GM08714 (cell line): ENCODE data around the gene TAB2.
"Not testable (repeated sequence)": the region's sequence is repeated elsewhere in the genome, so short reads cannot be mapped to it uniquely, and the experiment has no call there.

Experiments used
- H3K4me3 ChIP-seq: fragments of 200-500 bp; sonication (Bioruptor generic); 2 replicates; pipeline ENCODE4 v1.5.1; 2014; ENCODE audit warnings: mild to moderate bottlenecking, low read length, inconsistent platforms
- ZNF274 ChIP-seq: IDR thresholded peaks from 2 replicates; pipeline ENCODE4 v1.6.1; 2012; ENCODE audit warnings: mild to moderate bottlenecking, low read depth, low read length

TAB2 gene

GRCh38 chr6:149459761-149460160 is 142.2 kb downstream of the TAB2 start:
- H3K4me3 ChIP-seq = no peak overlapping the region
- TF ChIP-seq ZNF274 = no peak

DNA sequence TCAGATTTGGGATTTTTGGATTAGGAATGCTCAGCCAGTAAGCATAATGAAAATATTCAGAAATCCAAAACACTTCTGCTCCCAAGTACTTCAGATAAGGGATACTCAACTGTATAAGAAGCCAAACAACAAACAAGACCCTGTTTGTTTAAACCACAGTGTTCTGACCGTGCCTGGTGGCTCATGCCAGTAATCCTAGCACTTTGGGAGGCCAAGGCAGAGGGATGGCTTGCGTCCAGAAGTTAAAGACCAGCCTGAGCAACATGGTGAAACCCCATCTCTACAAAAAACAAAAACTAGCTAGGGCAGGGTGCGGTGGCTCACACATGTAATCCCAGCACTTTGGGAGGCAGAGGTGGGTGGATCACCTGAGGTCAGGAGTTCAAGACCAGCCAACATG is 142.7 kb downstream of the TAB2 start:
- not testable (repeated sequence) for H3K4me3 ChIP-seq
